DMS114 treated with DMSO at 0.1 percent for 48 hours (cell line): ENCODE data around the gene SCAMP2.

Experiments used
- DNase-seq: peaks from one replicate; lab custom pipeline; 2025; ENCODE audit not compliant: unreplicated experiment; lab: John Stamatoyannopoulos, UW

The SCAMP2 gene

GRCh38 chr15:74839526-74840395, 33.4 kb downstream of the SCAMP2 start:
- no peak for DNase-seq

- no peak for DNase-seq
Measured at GRCh38 chr15:74838746-74839525, 34.2 kb downstream of the SCAMP2 start.

- DNase-seq: no peak
Measured at GRCh38 chr15:74838137-74838516, 35.0 kb downstream of the SCAMP2 start.

GRCh38 chr15:74837482-74838136, 35.6 kb downstream of the SCAMP2 start:
- DNase-seq: no peak

- no peak for DNase-seq
Measured at GRCh38 chr15:74836846-74837245, 36.3 kb downstream of the SCAMP2 start.

GRCh38 chr15:74835312-74835823, 37.8 kb downstream of the SCAMP2 start:
- no peak for DNase-seq

GRCh38 chr15:74833376-74834107, 39.6 kb downstream of the SCAMP2 start:
- no peak for DNase-seq

- DNase-seq: no peak
Measured at GRCh38 chr15:74832826-74833225, 40.3 kb downstream of the SCAMP2 start.

- DNase-seq: no peak
Measured at GRCh38 chr15:74831813-74832495, 41.2 kb downstream of the SCAMP2 start.

- DNase-seq: no peak
Measured at GRCh38 chr15:74830868-74831267, 42.3 kb downstream of the SCAMP2 start.

GRCh38 chr15:74829991-74830390, 43.2 kb downstream of the SCAMP2 start:
- no peak for DNase-seq

GRCh38 chr15:74829486-74829885, 43.7 kb downstream of the SCAMP2 start:
- no peak for DNase-seq

- DNase-seq: no peak
Measured at GRCh38 chr15:74828835-74829234, 44.3 kb downstream of the SCAMP2 start.

GRCh38 chr15:74827614-74828013, 45.6 kb downstream of the SCAMP2 start:
- DNase-seq: no peak

- no peak for DNase-seq
Measured at GRCh38 chr15:74826921-74827320, 46.2 kb downstream of the SCAMP2 start.

- no peak for DNase-seq
Measured at GRCh38 chr15:74826364-74826819, 46.8 kb downstream of the SCAMP2 start, which contains the start of gene CPLX3. CPLX3 (plus strand) TSS chr15:74826627; CDS start chr15:74826704, 77 bp downstream.

- DNase-seq: no peak
Measured at GRCh38 chr15:74825866-74826265, 47.3 kb downstream of the SCAMP2 start.

GRCh38 chr15:74824976-74825375, 48.2 kb downstream of the SCAMP2 start:
- no peak for DNase-seq

GRCh38 chr15:74823324-74823723, 49.8 kb downstream of the SCAMP2 start:
- DNase-seq: no peak

- no peak for DNase-seq
Measured at GRCh38 chr15:74822233-74822632, 50.9 kb downstream of the SCAMP2 start.
